Testis (tissue), 2 donors: Measurements from ENCODE around the gene UVRAG.

Experiments used
- POLR2A ChIP-seq: fragments of 450-650 bp; IDR thresholded peaks from one replicate; pipeline ENCODE4 v1.6.1; 2017; ENCODE audit warnings: antibody characterized with exemption, mild to moderate bottlenecking, moderate library complexity
- TF ChIP-seq, protein P1 (sequence below), 3 experiments: fragments of 450-650 bp in 2 of 3; fragments of 200-600 bp in 1 of 3; sonication (generic) in 1 of 3; IDR thresholded peaks; one replicate each; pipeline ENCODE4 v1.5.1; 2016 to 2019; ENCODE audit warnings: antibody characterized with exemption in 3 of 3, mild to moderate bottlenecking in 2 of 3, moderate library complexity in 1 of 3

DNA sequence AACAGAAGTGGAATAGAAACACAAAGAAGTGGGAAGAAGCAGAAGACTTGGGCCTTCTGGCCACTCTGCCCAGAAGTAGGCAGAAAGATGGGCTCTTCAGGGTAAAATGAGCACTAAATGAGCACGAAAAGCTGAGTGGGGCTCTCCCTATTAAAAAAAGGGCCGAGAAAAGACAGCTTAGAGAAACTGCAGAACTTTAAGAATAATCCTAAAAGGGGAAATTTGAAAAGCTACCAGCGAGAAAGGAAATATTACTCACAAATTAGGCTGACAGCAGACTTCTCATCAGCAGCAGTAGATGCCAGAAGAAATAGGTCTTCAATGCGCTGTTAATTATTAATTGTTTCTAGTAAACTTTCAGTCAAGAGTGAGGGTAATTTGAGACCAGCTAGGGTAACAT lies 78.2 kb downstream of the UVRAG start:
- TF ChIP-seq, protein P1, sequence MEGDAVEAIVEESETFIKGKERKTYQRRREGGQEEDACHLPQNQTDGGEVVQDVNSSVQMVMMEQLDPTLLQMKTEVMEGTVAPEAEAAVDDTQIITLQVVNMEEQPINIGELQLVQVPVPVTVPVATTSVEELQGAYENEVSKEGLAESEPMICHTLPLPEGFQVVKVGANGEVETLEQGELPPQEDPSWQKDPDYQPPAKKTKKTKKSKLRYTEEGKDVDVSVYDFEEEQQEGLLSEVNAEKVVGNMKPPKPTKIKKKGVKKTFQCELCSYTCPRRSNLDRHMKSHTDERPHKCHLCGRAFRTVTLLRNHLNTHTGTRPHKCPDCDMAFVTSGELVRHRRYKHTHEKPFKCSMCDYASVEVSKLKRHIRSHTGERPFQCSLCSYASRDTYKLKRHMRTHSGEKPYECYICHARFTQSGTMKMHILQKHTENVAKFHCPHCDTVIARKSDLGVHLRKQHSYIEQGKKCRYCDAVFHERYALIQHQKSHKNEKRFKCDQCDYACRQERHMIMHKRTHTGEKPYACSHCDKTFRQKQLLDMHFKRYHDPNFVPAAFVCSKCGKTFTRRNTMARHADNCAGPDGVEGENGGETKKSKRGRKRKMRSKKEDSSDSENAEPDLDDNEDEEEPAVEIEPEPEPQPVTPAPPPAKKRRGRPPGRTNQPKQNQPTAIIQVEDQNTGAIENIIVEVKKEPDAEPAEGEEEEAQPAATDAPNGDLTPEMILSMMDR (IDR thresholded peaks at IDR 0.05) = no peak
- no peak for TF ChIP-seq POLR2A
